Pancreas (tissue), 10 donors: ENCODE data around the gene ATAT1. TPM values are rescaled to one million over a fixed set of nuclear protein-coding genes. Genes with fewer than 3 reads are reported as not detected.

ENCODE experiments used
- ATAC-seq, 4 donors: fragments of 200-7000 bp; cut with Tn5 transposase; one replicate each; pipeline versions ENCODE4 v1.8.0 to v1.9.1; 2020; ENCODE audit warnings: mild to moderate bottlenecking in 4 of 4, moderate library complexity in 4 of 4
- DNase-seq, 6 donors: peaks; one replicate each; pipeline ENCODE4 v3.0.0-alpha.2; 2020
- FAIRE-seq: peaks from 2 replicates; lab custom pipeline; 2012; peaks lifted over from hg19 to GRCh38; lab: Jason Lieb, UNC
- H3K27ac ChIP-seq, 4 donors: fragments of 200-600 bp; sonication (generic); 1 replicate in 3 of 4; 2 replicates in 1 of 4; pipeline versions ENCODE4 v1.5.0 to v1.8.0; 2020
- H3K27me3 ChIP-seq, 4 donors: fragments of 200-600 bp; one replicate each; pipeline ENCODE4 v1.8.0; 2021
- H3K36me3 ChIP-seq, 3 donors: fragments of 200-600 bp; sonication (generic) in 1 of 3; one replicate each; pipeline versions ENCODE4 v1.5.0 to v1.8.0; 2020 to 2021
- H3K4me1 ChIP-seq, 3 donors: fragments of 200-600 bp; one replicate each; pipeline ENCODE4 v1.8.0; 2021
- H3K4me3 ChIP-seq, 4 donors: fragments of 200-600 bp; sonication (generic) in 2 of 4; one replicate each; pipeline versions ENCODE4 v1.5.0 to v1.8.0; 2020 to 2021
- H3K9me3 ChIP-seq, 4 donors: fragments of 200-600 bp; one replicate each; pipeline ENCODE4 v1.8.0; 2021
- CTCF ChIP-seq, 4 donors: fragments of 200-600 bp; sonication (generic) in 3 of 4; IDR thresholded peaks; one replicate each; pipeline versions ENCODE4 v1.5.0 to v1.8.0; 2021; ENCODE audit warnings: antibody characterized with exemption in 4 of 4
- WGBS, 2 donors: extraction: QIAGEN DNeasy Blood & Tissue Kit; methylation state at CpG; one replicate each; pipeline ENCODE4 v1.1.7; 2013; 5-methylcytosine and 5-hydroxymethylcytosine counted together
- intact Hi-C, 3 donors: fragments of 100-400 bp; cut with DNase I; formaldehyde crosslinking; loops; one replicate each; pipeline versions ENCODE4 v1.11.1 to v1.14.2; 2022
- polyA plus RNA-seq, 2 donors: library from polyadenylated mRNA; stranded (reverse); fragments of 200-250 nt; gene quantifications; one replicate each; pipeline ENCODE4 v1.2.3, GENCODE V29; 2013
- total RNA-seq, 6 donors: library from RNA; stranded (reverse); fragmentation: NEBNext Ultra II Directional in 4 of 6; extraction: Animal tissue kit (Norgen Biotek cat#: 25700) in 4 of 6; gene quantifications; one replicate each; pipeline versions ENCODE4 v1.2.1 to v1.2.4, GENCODE V29; 2021 to 2023
- donor health status: healthy with polysubstance abuse.
- donor health status: DM: no; HTN: no; CAD: no; lungs with moderate emphysema.
- donor health status: DM: no; HTN: no; CAD: no.
- donor health status: control.
- donor health status: control.
- donor health status: Bipolar disorder and iron deficiency.
- donor health status: DM: yes; HTN: yes; CAD: no.
- donor health status: DM: no; HTN: no; CAD: no.
- donor health status: DM: no; HTN: no; CAD: no.
- donor health status: DM: yes; HTN: yes; CAD: no.

Gene ATAT1
- total and polyA plus RNA-seq, 8 donors = 2.1 to 9.1 (median 3.6) TPM

- peak in 2 of 6 donors; percentile 14 to 49 for DNase-seq
- no peaks in the 10 kb centered on the region for H3K27me3 ChIP-seq
- H3K36me3 ChIP-seq = no peaks in the 10 kb centered on the region
- FAIRE-seq = no peak
- H3K4me3 ChIP-seq = no peak overlapping the region
- H3K9me3 ChIP-seq = no peaks in the 10 kb centered on the region
- intact Hi-C loops = no loop called here
- TF ChIP-seq CTCF (IDR thresholded peaks at IDR 0.05) = no peak
- 89 to 92% methylated on average over 9 of the region's 9 CpGs for WGBS, 2 donors
- H3K27ac ChIP-seq = peak overlapping the region in 1 of 4 donors; percentile 33
- H3K4me1 ChIP-seq = peaks cover 6 to 15% (median 7%) of the 10 kb centered on the region in 3 donors
- ATAC-seq = no peak
Observed at GRCh38 chr6:30688569-30688968, 61.9 kb downstream of the ATAT1 start.

- Histone ChIP-seq H3K36me3 (no peaks in the 10 kb centered on the region), H3K4me1 (peaks cover 6 to 15% (median 7%) of the 10 kb centered on the region in 3 donors), H3K27me3 (no peaks in the 10 kb centered on the region), H3K4me3 (no peak overlapping the region), H3K9me3 (no peaks in the 10 kb centered on the region), H3K27ac (peak overlapping the region in 1 of 4 donors; percentile 73)
- intact Hi-C loops = no loop called here
- no peak for TF ChIP-seq CTCF (IDR thresholded peaks at IDR 0.05)
- FAIRE-seq (no peak), ATAC-seq (no peak), DNase-seq (peak in 2 of 6 donors; percentile 25 to 62)
- 84 to 85% methylated on average over 11 of the region's 11 CpGs for WGBS, 2 donors
Observed at GRCh38 chr6:30689022-30689865, 62.6 kb downstream of the ATAT1 start.

- ATAC-seq = no peak
- no peak for FAIRE-seq
- H3K27me3 ChIP-seq = no peaks in the 10 kb centered on the region
- peak overlapping the region in 3 of 4 donors; percentile 41 to 73 (median 72) for H3K27ac ChIP-seq
- H3K4me1 ChIP-seq = peaks cover 6 to 17% (median 7%) of the 10 kb centered on the region in 3 donors
- no peak for TF ChIP-seq CTCF (IDR thresholded peaks at IDR 0.05)
- WGBS, 2 donors = 50 to 66% methylated on average over 4 of the region's 4 CpGs
- H3K4me3 ChIP-seq = peak overlapping the region in 2 of 4 donors; percentile 49 to 51
- DNase-seq = peak in 2 of 6 donors; percentile 29 to 41
- intact Hi-C loops = no loop called here
- H3K9me3 ChIP-seq = no peaks in the 10 kb centered on the region
- no peaks in the 10 kb centered on the region for H3K36me3 ChIP-seq
Observed at GRCh38 chr6:30689985-30690384, 63.3 kb downstream of the ATAT1 start.

GRCh38 chr6:30690403-30691207, 63.9 kb downstream of the ATAT1 start, which contains the start of gene NRM:
NRM (minus strand) TSS chr6:30690984; CDS start chr6:30690974, 10 bp downstream.
- Histone ChIP-seq H3K27me3 (no peaks in the 10 kb centered on the region), H3K36me3 (no peaks in the 10 kb centered on the region), H3K9me3 (no peaks in the 10 kb centered on the region), H3K4me1 (peaks cover 6 to 20% (median 7%) of the 10 kb centered on the region in 3 donors), H3K4me3 (peak within 1 kb of the TSS; percentile 32 to 51 (median 50)), H3K27ac (peak within 1 kb of the TSS; percentile 41 to 73 (median 66))
- WGBS, 2 donors = 1% methylated on average over 38 to 40 of the region's 40 CpGs
- FAIRE-seq (no peak), DNase-seq (peak; percentile 81 to 94 (median 90)), ATAC-seq (peak; percentile 77 to 86 (median 81))
- no peak for TF ChIP-seq CTCF (IDR thresholded peaks at IDR 0.05)
- intact Hi-C loops = no loop called here
